ENCODE results near the gene SF3B1.
"Not testable (repeated sequence)": the region's sequence is repeated elsewhere in the genome, so short reads cannot be mapped to it uniquely, and the experiment has no call there.

Gene SF3B1, protein sequence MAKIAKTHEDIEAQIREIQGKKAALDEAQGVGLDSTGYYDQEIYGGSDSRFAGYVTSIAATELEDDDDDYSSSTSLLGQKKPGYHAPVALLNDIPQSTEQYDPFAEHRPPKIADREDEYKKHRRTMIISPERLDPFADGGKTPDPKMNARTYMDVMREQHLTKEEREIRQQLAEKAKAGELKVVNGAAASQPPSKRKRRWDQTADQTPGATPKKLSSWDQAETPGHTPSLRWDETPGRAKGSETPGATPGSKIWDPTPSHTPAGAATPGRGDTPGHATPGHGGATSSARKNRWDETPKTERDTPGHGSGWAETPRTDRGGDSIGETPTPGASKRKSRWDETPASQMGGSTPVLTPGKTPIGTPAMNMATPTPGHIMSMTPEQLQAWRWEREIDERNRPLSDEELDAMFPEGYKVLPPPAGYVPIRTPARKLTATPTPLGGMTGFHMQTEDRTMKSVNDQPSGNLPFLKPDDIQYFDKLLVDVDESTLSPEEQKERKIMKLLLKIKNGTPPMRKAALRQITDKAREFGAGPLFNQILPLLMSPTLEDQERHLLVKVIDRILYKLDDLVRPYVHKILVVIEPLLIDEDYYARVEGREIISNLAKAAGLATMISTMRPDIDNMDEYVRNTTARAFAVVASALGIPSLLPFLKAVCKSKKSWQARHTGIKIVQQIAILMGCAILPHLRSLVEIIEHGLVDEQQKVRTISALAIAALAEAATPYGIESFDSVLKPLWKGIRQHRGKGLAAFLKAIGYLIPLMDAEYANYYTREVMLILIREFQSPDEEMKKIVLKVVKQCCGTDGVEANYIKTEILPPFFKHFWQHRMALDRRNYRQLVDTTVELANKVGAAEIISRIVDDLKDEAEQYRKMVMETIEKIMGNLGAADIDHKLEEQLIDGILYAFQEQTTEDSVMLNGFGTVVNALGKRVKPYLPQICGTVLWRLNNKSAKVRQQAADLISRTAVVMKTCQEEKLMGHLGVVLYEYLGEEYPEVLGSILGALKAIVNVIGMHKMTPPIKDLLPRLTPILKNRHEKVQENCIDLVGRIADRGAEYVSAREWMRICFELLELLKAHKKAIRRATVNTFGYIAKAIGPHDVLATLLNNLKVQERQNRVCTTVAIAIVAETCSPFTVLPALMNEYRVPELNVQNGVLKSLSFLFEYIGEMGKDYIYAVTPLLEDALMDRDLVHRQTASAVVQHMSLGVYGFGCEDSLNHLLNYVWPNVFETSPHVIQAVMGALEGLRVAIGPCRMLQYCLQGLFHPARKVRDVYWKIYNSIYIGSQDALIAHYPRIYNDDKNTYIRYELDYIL

DNA sequence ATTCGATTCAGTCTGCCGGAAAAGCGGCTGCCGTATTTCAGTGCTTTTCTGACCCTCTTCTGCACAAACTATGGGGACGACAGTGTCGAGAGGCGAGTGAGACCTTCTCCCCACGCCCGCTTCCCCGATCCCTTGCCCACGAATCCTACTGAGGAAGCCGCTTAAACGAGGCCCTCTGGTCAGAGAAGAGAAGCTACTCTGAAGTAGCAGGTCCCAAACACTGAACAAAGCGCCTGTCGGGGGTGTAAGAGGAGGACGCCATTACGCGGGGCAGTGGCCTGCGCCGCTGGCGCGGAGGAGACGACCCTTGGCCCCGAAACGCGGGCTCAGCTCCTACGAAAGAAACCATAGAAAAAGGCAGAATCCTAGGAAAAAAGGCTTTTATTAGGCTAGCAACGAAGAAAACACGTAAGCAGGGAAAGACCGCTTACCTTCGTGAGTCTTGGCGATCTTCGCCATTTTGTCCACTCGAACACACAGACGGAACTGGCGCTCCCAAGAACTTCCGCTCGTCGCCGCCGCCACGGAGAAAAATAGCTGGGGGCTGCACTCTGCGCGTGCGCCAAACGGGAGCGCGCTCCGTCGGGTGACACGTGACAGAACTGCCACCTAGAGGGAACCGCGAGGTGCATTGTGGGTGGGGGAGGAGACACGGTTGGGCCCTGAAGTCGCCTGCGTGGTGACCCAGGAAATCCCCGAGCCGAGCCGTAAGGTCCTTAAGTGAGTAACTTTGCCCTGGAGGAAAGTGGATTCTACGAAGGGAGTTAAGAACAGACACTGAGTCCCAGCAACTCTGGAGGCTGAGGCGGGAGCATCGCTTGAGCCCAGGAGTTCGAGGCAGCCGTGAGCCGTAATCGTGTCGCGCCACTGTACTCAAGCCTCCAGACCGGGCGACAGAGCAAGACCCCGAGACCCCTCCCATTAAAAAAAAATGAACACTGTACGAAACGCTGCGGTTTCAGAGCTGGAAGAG lies at the start of gene SF3B1:
TSS of gene SF3B1 (minus strand) at position 488 of the 973 bp plus-strand sequence. CDS start at position 459, 29 bp downstream.
- peak within 1 kb of the TSS; percentile 69 for H3K4me3 ChIP-seq (ENCODE audit: control insufficient read depth, low read depth, low read length)
- TF ChIP-seq CTCF (IDR thresholded peaks at IDR 0.05; ENCODE audit: control insufficient read depth, insufficient read depth, low read depth, low read length, missing control alignments), result no peak
- peak; percentile 91 for DNase-seq (ENCODE audit: low read depth)

DNA sequence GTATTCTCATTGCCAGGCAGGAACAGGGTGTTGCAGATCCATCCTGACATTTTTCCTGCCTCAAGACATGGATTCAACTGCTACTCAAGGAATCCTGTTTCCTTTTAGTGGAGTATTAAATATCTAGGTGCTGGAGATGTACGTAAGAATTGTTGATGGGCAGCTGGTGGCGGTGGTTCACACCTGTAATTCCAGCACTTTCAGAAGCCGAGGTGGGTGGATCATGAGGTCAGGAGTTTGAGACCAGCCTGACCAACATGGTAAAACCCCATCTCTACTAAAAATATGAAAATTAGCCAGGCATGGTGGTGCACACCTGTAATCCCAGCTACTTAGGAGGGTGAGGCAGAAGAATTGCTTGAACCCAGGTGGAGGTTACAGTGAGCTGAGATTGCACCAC lies 49.4 kb upstream of the SF3B1 start:
- H3K4me3 ChIP-seq (ENCODE audit: control insufficient read depth, low read depth, low read length); DNase-seq (ENCODE audit: low read depth): not testable (repeated sequence)

DNA sequence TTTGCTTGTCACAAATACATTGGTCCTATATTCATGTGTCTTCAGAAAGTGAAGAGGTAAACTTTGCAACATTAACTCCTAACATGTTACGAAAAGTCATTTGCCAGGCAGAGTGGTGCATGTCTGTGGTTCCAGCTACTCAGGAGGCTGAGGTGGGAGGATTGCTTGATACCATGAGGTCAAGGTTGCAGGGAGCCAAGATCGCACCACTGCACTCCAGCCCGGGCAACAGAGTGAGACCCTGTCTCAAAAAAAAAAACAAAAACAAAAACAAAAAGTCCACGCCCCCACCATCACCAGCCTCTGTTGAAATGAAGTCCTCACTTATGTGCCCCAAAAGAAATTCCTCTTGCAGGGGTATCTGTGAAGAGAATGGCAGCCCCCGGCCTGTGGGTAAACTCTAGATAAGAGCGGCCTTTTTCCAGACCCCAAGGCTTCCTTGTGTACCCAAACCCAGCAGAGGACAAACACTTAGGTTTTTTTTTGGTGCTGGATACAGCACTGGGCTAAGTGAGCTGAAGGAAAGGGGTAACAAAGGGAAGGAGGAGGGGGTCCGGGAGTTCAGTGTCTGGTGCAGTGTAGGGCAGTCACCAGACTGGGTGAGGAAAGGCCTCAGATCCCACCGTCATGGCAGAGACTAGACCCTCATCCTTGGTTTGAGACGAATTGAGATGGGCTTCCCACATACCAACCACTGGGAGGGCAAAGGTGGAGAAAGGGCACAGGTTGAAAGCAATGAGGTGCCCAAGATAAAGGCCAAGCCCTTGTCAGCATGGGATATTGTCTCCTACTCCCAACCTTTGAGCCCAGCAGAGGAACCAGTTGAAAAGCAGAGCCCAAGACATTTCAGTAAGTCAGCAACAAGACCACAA lies 45.6 kb upstream of the SF3B1 start:
- DNase-seq (ENCODE audit: low read depth), result no peak
- no peak overlapping the region for H3K4me3 ChIP-seq (ENCODE audit: control insufficient read depth, low read depth, low read length)
- no peak for TF ChIP-seq CTCF (IDR thresholded peaks at IDR 0.05; ENCODE audit: control insufficient read depth, insufficient read depth, low read depth, low read length, missing control alignments)

- TF ChIP-seq CTCF (IDR thresholded peaks at IDR 0.05; ENCODE audit: control insufficient read depth, insufficient read depth, low read depth, low read length, missing control alignments), result no peak
- DNase-seq (ENCODE audit: low read depth), result no peak
- H3K4me3 ChIP-seq (ENCODE audit: control insufficient read depth, low read depth, low read length), result no peak overlapping the region
These were observed 43.0 kb upstream of the SF3B1 start for GRCh38 chr2:197477797-197478196.

DNA sequence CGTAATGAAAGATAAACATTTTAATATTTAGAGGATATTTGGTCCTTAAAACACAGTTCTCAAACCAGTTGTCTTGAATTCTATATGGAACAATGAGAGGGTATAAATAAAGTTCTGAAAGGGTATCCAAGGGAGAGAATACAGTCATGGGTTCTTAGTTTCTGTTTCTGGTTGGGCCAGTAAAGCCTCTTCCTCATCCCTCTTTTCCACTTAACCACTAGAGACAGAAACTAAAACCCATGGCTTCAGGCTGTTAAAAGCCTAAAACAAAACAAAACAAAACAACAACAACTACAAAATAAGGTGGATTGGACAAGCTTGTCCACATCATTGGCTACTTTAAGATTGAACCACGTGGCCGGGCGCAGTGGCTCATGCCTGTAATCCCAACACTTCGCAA lies 37.3 kb upstream of the SF3B1 start:
- H3K4me3 ChIP-seq (ENCODE audit: control insufficient read depth, low read depth, low read length), result no peak overlapping the region
- no peak for DNase-seq (ENCODE audit: low read depth)
- no peak for TF ChIP-seq CTCF (IDR thresholded peaks at IDR 0.05; ENCODE audit: control insufficient read depth, insufficient read depth, low read depth, low read length, missing control alignments)

GRCh38 chr2:197464175-197464574 lies 29.3 kb upstream of the SF3B1 start:
- DNase-seq (ENCODE audit: low read depth), result no peak

More at GRCh38 chr2:197464175-197464574, 29.3 kb upstream of the SF3B1 start:
- H3K4me3 ChIP-seq (ENCODE audit: control insufficient read depth, low read depth, low read length), result no peak overlapping the region
- no peak for TF ChIP-seq CTCF (IDR thresholded peaks at IDR 0.05; ENCODE audit: control insufficient read depth, insufficient read depth, low read depth, low read length, missing control alignments)

Data from AG09309 (cell line).